Ovary (tissue), 3 donors: ENCODE results near the gene MED23.

Experiments
- POLR2A ChIP-seq: fragments of 450-650 bp; IDR thresholded peaks from one replicate; pipeline ENCODE4 v1.6.1; 2017; ENCODE audit warnings: antibody characterized with exemption, mild to moderate bottlenecking, moderate library complexity
- TF ChIP-seq, protein P1 (sequence below), 3 donors: fragments of 450-650 bp in 2 of 3; fragments of 200-600 bp in 1 of 3; IDR thresholded peaks; one replicate each; pipeline versions ENCODE4 v1.5.1 to v1.8.0; 2016 to 2022; ENCODE audit warnings: antibody characterized with exemption in 3 of 3, mild to moderate bottlenecking in 1 of 3
- donor health status: DM: no; HTN: no; CAD: no.

- no peak for TF ChIP-seq POLR2A
- TF ChIP-seq, protein P1, sequence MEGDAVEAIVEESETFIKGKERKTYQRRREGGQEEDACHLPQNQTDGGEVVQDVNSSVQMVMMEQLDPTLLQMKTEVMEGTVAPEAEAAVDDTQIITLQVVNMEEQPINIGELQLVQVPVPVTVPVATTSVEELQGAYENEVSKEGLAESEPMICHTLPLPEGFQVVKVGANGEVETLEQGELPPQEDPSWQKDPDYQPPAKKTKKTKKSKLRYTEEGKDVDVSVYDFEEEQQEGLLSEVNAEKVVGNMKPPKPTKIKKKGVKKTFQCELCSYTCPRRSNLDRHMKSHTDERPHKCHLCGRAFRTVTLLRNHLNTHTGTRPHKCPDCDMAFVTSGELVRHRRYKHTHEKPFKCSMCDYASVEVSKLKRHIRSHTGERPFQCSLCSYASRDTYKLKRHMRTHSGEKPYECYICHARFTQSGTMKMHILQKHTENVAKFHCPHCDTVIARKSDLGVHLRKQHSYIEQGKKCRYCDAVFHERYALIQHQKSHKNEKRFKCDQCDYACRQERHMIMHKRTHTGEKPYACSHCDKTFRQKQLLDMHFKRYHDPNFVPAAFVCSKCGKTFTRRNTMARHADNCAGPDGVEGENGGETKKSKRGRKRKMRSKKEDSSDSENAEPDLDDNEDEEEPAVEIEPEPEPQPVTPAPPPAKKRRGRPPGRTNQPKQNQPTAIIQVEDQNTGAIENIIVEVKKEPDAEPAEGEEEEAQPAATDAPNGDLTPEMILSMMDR (IDR thresholded peaks at IDR 0.05), result no peak
These were observed 103.2 kb downstream of the MED23 start for GRCh38 chr6:131524695-131525336.
